Stimulated activated naive B cell treated with anti-CD40 and anti-IgM and Interleukin-4, amounts not matched to agents 10 μg/mL and 1 μg/mL and 100 μg/mL, for 72 hours (primary cell): ENCODE results near the gene NCK2.

ENCODE experiments used
- ATAC-seq, 2 donors: fragments of 150-1000 bp; cut with Tn5 transposase; replicated peaks; 2 replicates each; pipeline ENCODE4 v1.10.0; 2021; ENCODE audit warnings: moderate library complexity in 1 of 2
- DNase-seq: peaks from one replicate; pipeline ENCODE4 v3.0.0; 2021
- H3K27ac Mint-ChIP-seq: one replicate; pipeline ENCODE4 v1.8.0; 2022; ENCODE audit warnings: mild to moderate bottlenecking, mixed read lengths
- H3K27me3 Mint-ChIP-seq, 2 donors: one replicate each; pipeline ENCODE4 v1.8.0; 2022; ENCODE audit warnings: mixed read lengths in 2 of 2
- H3K36me3 Mint-ChIP-seq, 2 donors: one replicate each; pipeline ENCODE4 v1.8.0; 2022; ENCODE audit warnings: mixed read lengths in 2 of 2, mild to moderate bottlenecking in 1 of 2
- H3K4me1 Mint-ChIP-seq, 2 donors: one replicate each; pipeline ENCODE4 v1.8.0; 2022; ENCODE audit warnings: mixed read lengths in 2 of 2, mild to moderate bottlenecking in 1 of 2
- H3K4me3 Mint-ChIP-seq, 2 donors: one replicate each; pipeline ENCODE4 v1.8.0; 2022; ENCODE audit warnings: mild to moderate bottlenecking in 2 of 2, mixed read lengths in 2 of 2, moderate library complexity in 1 of 2
- H3K9me3 Mint-ChIP-seq, 2 donors: one replicate each; pipeline ENCODE4 v1.8.0; 2022; ENCODE audit warnings: mixed read lengths in 2 of 2, mild to moderate bottlenecking in 1 of 2

Gene NCK2

GRCh38 chr2:105802587-105802986 lies 57.9 kb downstream of the NCK2 start:
- ATAC-seq (peak; percentile 68 to 69), DNase-seq (peak; percentile 62)
- H3K27me3 Mint-ChIP-seq = no peaks in the 10 kb centered on the region
- H3K36me3 Mint-ChIP-seq = peaks cover 47 to 68% of the 10 kb centered on the region in 2 donors
- H3K4me3 Mint-ChIP-seq = peak overlapping the region; percentile 63 to 66
- H3K9me3 Mint-ChIP-seq = peaks cover 3 to 6% of the 10 kb centered on the region in 2 donors
- H3K27ac Mint-ChIP-seq = peak overlapping the region; percentile 97
- H3K4me1 Mint-ChIP-seq = peaks cover 68 to 98% of the 10 kb centered on the region in 2 donors

- H3K27me3 Mint-ChIP-seq = no peaks in the 10 kb centered on the region
- DNase-seq (no peak), ATAC-seq (no peak)
- peaks cover 3 to 6% of the 10 kb centered on the region in 2 donors for H3K9me3 Mint-ChIP-seq
- H3K27ac Mint-ChIP-seq = peak overlapping the region; percentile 88
- peaks cover 53 to 75% of the 10 kb centered on the region in 2 donors for H3K36me3 Mint-ChIP-seq
- H3K4me3 Mint-ChIP-seq = no peak overlapping the region
- H3K4me1 Mint-ChIP-seq = peaks cover 69 to 98% of the 10 kb centered on the region in 2 donors
These were observed 58.6 kb downstream of the NCK2 start for GRCh38 chr2:105803337-105803736.

GRCh38 chr2:105803773-105804172 lies 59.1 kb downstream of the NCK2 start:
- Mint-ChIP-seq H3K4me3 (peak overlapping the region in 1 of 2 donors; percentile 16), H3K27ac (peak overlapping the region; percentile 88), H3K4me1 (peaks cover 70 to 98% of the 10 kb centered on the region in 2 donors), H3K36me3 (peaks cover 57 to 80% of the 10 kb centered on the region in 2 donors), H3K9me3 (peaks cover 6 to 11% of the 10 kb centered on the region in 2 donors), H3K27me3 (no peaks in the 10 kb centered on the region)
- DNase-seq (no peak), ATAC-seq (no peak)

GRCh38 chr2:105804266-105804665 lies 59.6 kb downstream of the NCK2 start:
- Mint-ChIP-seq H3K4me1 (peaks cover 73 to 98% of the 10 kb centered on the region in 2 donors), H3K27ac (peak overlapping the region; percentile 90), H3K4me3 (no peak overlapping the region), H3K36me3 (peaks cover 62 to 85% of the 10 kb centered on the region in 2 donors), H3K9me3 (peaks cover 7 to 13% of the 10 kb centered on the region in 2 donors), H3K27me3 (no peaks in the 10 kb centered on the region)
- no peak for ATAC-seq
- no peak for DNase-seq

- peaks cover 59 to 80% of the 10 kb centered on the region in 2 donors for H3K36me3 Mint-ChIP-seq
- DNase-seq = no peak
- H3K4me3 Mint-ChIP-seq = peak overlapping the region; percentile 6 to 17
- H3K27me3 Mint-ChIP-seq = no peaks in the 10 kb centered on the region
- ATAC-seq = peak; percentile 26 to 43
- peak overlapping the region; percentile 86 for H3K27ac Mint-ChIP-seq
- peaks cover 12 to 21% of the 10 kb centered on the region in 2 donors for H3K9me3 Mint-ChIP-seq
- H3K4me1 Mint-ChIP-seq = peaks cover 68 to 95% of the 10 kb centered on the region in 2 donors
These were observed 62.3 kb downstream of the NCK2 start for GRCh38 chr2:105806996-105807395.

GRCh38 chr2:105808423-105809096 lies 63.8 kb downstream of the NCK2 start:
- Mint-ChIP-seq H3K9me3 (peaks cover 11 to 21% of the 10 kb centered on the region in 2 donors), H3K4me3 (peak overlapping the region; percentile 18 to 38), H3K4me1 (peaks cover 69 to 95% of the 10 kb centered on the region in 2 donors), H3K27ac (peak overlapping the region; percentile 98), H3K36me3 (peaks cover 54 to 74% of the 10 kb centered on the region in 2 donors), H3K27me3 (no peaks in the 10 kb centered on the region)
- ATAC-seq (no peak), DNase-seq (no peak)

GRCh38 chr2:105809097-105809473 lies 64.4 kb downstream of the NCK2 start:
- H3K4me3 Mint-ChIP-seq = peak overlapping the region; percentile 38 to 80
- peaks cover 11 to 21% of the 10 kb centered on the region in 2 donors for H3K9me3 Mint-ChIP-seq
- peaks cover 51 to 73% of the 10 kb centered on the region in 2 donors for H3K36me3 Mint-ChIP-seq
- no peaks in the 10 kb centered on the region for H3K27me3 Mint-ChIP-seq
- H3K4me1 Mint-ChIP-seq = peaks cover 66 to 95% of the 10 kb centered on the region in 2 donors
- peak; percentile 79 to 87 for ATAC-seq
- H3K27ac Mint-ChIP-seq = peak overlapping the region; percentile 98
- peak; percentile 68 for DNase-seq

GRCh38 chr2:105809723-105810122 lies 65.0 kb downstream of the NCK2 start:
- H3K9me3 Mint-ChIP-seq = peaks cover 11 to 19% of the 10 kb centered on the region in 2 donors
- H3K27me3 Mint-ChIP-seq = no peaks in the 10 kb centered on the region
- H3K36me3 Mint-ChIP-seq = peaks cover 47 to 73% of the 10 kb centered on the region in 2 donors
- peaks cover 65 to 94% of the 10 kb centered on the region in 2 donors for H3K4me1 Mint-ChIP-seq
- no peak for DNase-seq
- peak overlapping the region; percentile 51 to 80 for H3K4me3 Mint-ChIP-seq
- ATAC-seq = no peak
- H3K27ac Mint-ChIP-seq = peak overlapping the region; percentile 98

- peaks cover 42 to 69% of the 10 kb centered on the region in 2 donors for H3K36me3 Mint-ChIP-seq
- ATAC-seq = peak; percentile 27 to 35
These were observed 67.7 kb downstream of the NCK2 start for GRCh38 chr2:105812180-105813044.

GRCh38 chr2:105813045-105813315 lies 68.3 kb downstream of the NCK2 start:
- DNase-seq (no peak), ATAC-seq (no peak)
- no peak overlapping the region for H3K4me3 Mint-ChIP-seq
- peaks cover 43 to 69% of the 10 kb centered on the region in 2 donors for H3K36me3 Mint-ChIP-seq
- no peaks in the 10 kb centered on the region for H3K27me3 Mint-ChIP-seq
- H3K4me1 Mint-ChIP-seq = peaks cover 55 to 68% of the 10 kb centered on the region in 2 donors
- peaks cover 10 to 15% of the 10 kb centered on the region in 2 donors for H3K9me3 Mint-ChIP-seq
- H3K27ac Mint-ChIP-seq = peak overlapping the region; percentile 31

More at GRCh38 chr2:105812180-105813044, 67.7 kb downstream of the NCK2 start:
- Mint-ChIP-seq H3K4me3 (no peak overlapping the region), H3K4me1 (peaks cover 58 to 73% of the 10 kb centered on the region in 2 donors), H3K9me3 (peaks cover 10 to 15% of the 10 kb centered on the region in 2 donors), H3K27ac (peak overlapping the region; percentile 86), H3K27me3 (no peaks in the 10 kb centered on the region)
- DNase-seq = no peak

- no peaks in the 10 kb centered on the region for H3K27me3 Mint-ChIP-seq
- peak overlapping the region; percentile 76 for H3K27ac Mint-ChIP-seq
- ATAC-seq = no peak
- no peak for DNase-seq
- no peak overlapping the region for H3K4me3 Mint-ChIP-seq
- peaks cover 53 to 64% of the 10 kb centered on the region in 2 donors for H3K4me1 Mint-ChIP-seq
- peaks cover 10 to 14% of the 10 kb centered on the region in 2 donors for H3K9me3 Mint-ChIP-seq
- peaks cover 40 to 66% of the 10 kb centered on the region in 2 donors for H3K36me3 Mint-ChIP-seq
These were observed 68.7 kb downstream of the NCK2 start for GRCh38 chr2:105813405-105813804.

GRCh38 chr2:105814291-105814940 lies 69.7 kb downstream of the NCK2 start:
- no peaks in the 10 kb centered on the region for H3K27me3 Mint-ChIP-seq
- DNase-seq (no peak), ATAC-seq (no peak)
- peaks cover 49 to 62% of the 10 kb centered on the region in 2 donors for H3K4me1 Mint-ChIP-seq
- peaks cover 5 to 7% of the 10 kb centered on the region in 2 donors for H3K9me3 Mint-ChIP-seq
- peaks cover 35 to 64% of the 10 kb centered on the region in 2 donors for H3K36me3 Mint-ChIP-seq
- H3K4me3 Mint-ChIP-seq = no peak overlapping the region
- no peak overlapping the region for H3K27ac Mint-ChIP-seq

- Mint-ChIP-seq H3K27me3 (no peaks in the 10 kb centered on the region), H3K9me3 (no peaks in the 10 kb centered on the region), H3K36me3 (peaks cover 31 to 63% of the 10 kb centered on the region in 2 donors), H3K4me3 (no peak overlapping the region), H3K27ac (peak overlapping the region; percentile 20), H3K4me1 (peaks cover 48 to 62% of the 10 kb centered on the region in 2 donors)
- no peak for DNase-seq
- no peak for ATAC-seq
These were observed 70.7 kb downstream of the NCK2 start for GRCh38 chr2:105815401-105815800.

- H3K9me3 Mint-ChIP-seq = no peaks in the 10 kb centered on the region
- H3K27me3 Mint-ChIP-seq = no peaks in the 10 kb centered on the region
- no peak for DNase-seq
- ATAC-seq = no peak
- peaks cover 51 to 70% of the 10 kb centered on the region in 2 donors for H3K4me1 Mint-ChIP-seq
- peaks cover 53 to 75% of the 10 kb centered on the region in 2 donors for H3K36me3 Mint-ChIP-seq
- peak overlapping the region; percentile 75 for H3K27ac Mint-ChIP-seq
- H3K4me3 Mint-ChIP-seq = no peak overlapping the region
These were observed 75.4 kb downstream of the NCK2 start for GRCh38 chr2:105820151-105820550.
